GM12872 (cell line): ENCODE measurements around the gene LPP.

Experiments
- CTCF ChIP-seq: IDR thresholded peaks from 3 replicates; pipeline ENCODE4 v1.5.1; 2011; ENCODE audit warnings: low read depth, mild to moderate bottlenecking, low read length, moderate library complexity; ENCODE audit not compliant: insufficient read depth

The LPP gene

GRCh38 chr3:188672840-188673239 is 518.9 kb downstream of the LPP start:
- no peak for TF ChIP-seq CTCF

- TF ChIP-seq CTCF, result no peak
Measured at GRCh38 chr3:188673646-188674186, 519.8 kb downstream of the LPP start.

- no peak for TF ChIP-seq CTCF
Measured at GRCh38 chr3:188674595-188674994, 520.6 kb downstream of the LPP start.

GRCh38 chr3:188677344-188677743 is 523.4 kb downstream of the LPP start:
- TF ChIP-seq CTCF, result no peak

GRCh38 chr3:188680189-188680588 is 526.2 kb downstream of the LPP start:
- no peak for TF ChIP-seq CTCF

- TF ChIP-seq CTCF, result no peak
Measured at GRCh38 chr3:188680605-188681004, 526.6 kb downstream of the LPP start.

- TF ChIP-seq CTCF, result no peak
Measured at GRCh38 chr3:188682316-188682715, 528.4 kb downstream of the LPP start.
